IMR-90 (cell line): ENCODE data around the gene DYRK1A. TPM values are rescaled to one million over a fixed set of nuclear protein-coding genes. Genes with fewer than 3 reads are reported as not detected.

Experiments
- ATAC-seq: fragments of 200-7000 bp; cut with Tn5 transposase; 2 replicates; pipeline ENCODE4 v1.9.1; 2020; ENCODE audit warnings: low read depth, mild to moderate bottlenecking, moderate library complexity
- BruUV-seq: library from RNA; stranded (reverse); fragments of 400-500 nt; replicated peaks from 2 replicates; lab custom pipeline; 2021; lab: Mats Ljungman, UMichigan
- CTCF ChIA-PET: fragments of 300-600 bp; formaldehyde crosslinking; extraction: SDS; loops from one replicate; lab custom pipeline; 2021; ENCODE audit warnings: antibody characterized with exemption; lab: Yijun Ruan, JAX
- POLR2A ChIA-PET: fragments of 300-600 bp; sonication (Branson Sonifier 250); formaldehyde crosslinking; loops from one replicate; lab custom pipeline; 2022; ENCODE audit warnings: antibody characterized with exemption; ENCODE audit not compliant: unreplicated experiment; lab: Charles Lee
- DNase-seq: peaks from one replicate; pipeline ENCODE4 v3.0.0; 2013
- H2AFZ ChIP-seq: replicated peaks from 2 replicates; pipeline ENCODE3; 2013; ENCODE audit warnings: low read length, mild to moderate bottlenecking; ENCODE audit not compliant: poor library complexity
- H2AK5ac ChIP-seq: 2 replicates; pipeline ENCODE4 v1.6.1; 2013; ENCODE audit warnings: low read depth, low read length, inconsistent platforms
- H2AK9ac ChIP-seq: replicated peaks from 2 replicates; pipeline ENCODE3; 2013; ENCODE audit warnings: mild to moderate bottlenecking, low read depth, low read length, moderate library complexity; ENCODE audit not compliant: poor library complexity
- H2BK120ac ChIP-seq: 2 replicates; pipeline ENCODE4 v1.6.1; 2013; ENCODE audit warnings: low read depth, low read length, inconsistent platforms
- H2BK15ac ChIP-seq: 3 replicates; pipeline ENCODE4 v1.6.1; 2013; ENCODE audit warnings: low read depth, low read length, inconsistent platforms
- H2BK20ac ChIP-seq: 2 replicates; pipeline ENCODE4 v1.6.1; 2013; ENCODE audit warnings: low read depth, mild to moderate bottlenecking, inconsistent platforms, low read length, moderate library complexity
- H2BK5ac ChIP-seq: 2 replicates; pipeline ENCODE4 v1.6.1; 2013; ENCODE audit warnings: mild to moderate bottlenecking, low read depth, low read length, inconsistent platforms; ENCODE audit not compliant: poor library complexity, severe bottlenecking
- H3K14ac ChIP-seq: replicated peaks from 2 replicates; pipeline ENCODE4 v1.6.1; 2013; ENCODE audit warnings: low read depth, low read length, inconsistent platforms
- H3K18ac ChIP-seq: 2 replicates; pipeline ENCODE4 v1.6.1; 2013; ENCODE audit warnings: low read depth, low read length, control low read depth
- H3K23ac ChIP-seq: 2 replicates; pipeline ENCODE4 v1.6.1; 2013; ENCODE audit warnings: low read depth, low read length, inconsistent platforms
- H3K27ac ChIP-seq: 2 replicates; pipeline ENCODE4 v1.5.1; 2013; ENCODE audit warnings: mild to moderate bottlenecking, control low read depth, low read length; ENCODE audit not compliant: insufficient read depth
- H3K27me3 ChIP-seq: 2 replicates; pipeline ENCODE4 v1.6.1; 2013; ENCODE audit warnings: low read length; ENCODE audit not compliant: control insufficient read depth, insufficient read depth
- H3K36me3 ChIP-seq: 2 replicates; pipeline ENCODE4 v1.6.1; 2013; ENCODE audit warnings: low read length, mixed read lengths; ENCODE audit not compliant: control insufficient read depth, insufficient read depth
- H3K4ac ChIP-seq: 2 replicates; pipeline ENCODE4 v1.6.1; 2013; ENCODE audit warnings: low read depth, low read length, inconsistent platforms
- H3K4me1 ChIP-seq: 2 replicates; pipeline ENCODE4 v1.6.1; 2013; ENCODE audit warnings: low read length, mixed read lengths; ENCODE audit not compliant: control insufficient read depth, insufficient read depth
- H3K4me2 ChIP-seq: 2 replicates; pipeline ENCODE4 v1.6.1; 2013; ENCODE audit warnings: low read depth, mild to moderate bottlenecking, control low read depth, low read length, moderate library complexity
- H3K4me3 ChIP-seq: 2 replicates; pipeline ENCODE4 v1.5.1; 2013; ENCODE audit warnings: low read depth, mild to moderate bottlenecking, control low read depth, low read length, moderate library complexity; ENCODE audit not compliant: insufficient read depth
- H3K56ac ChIP-seq: 2 replicates; pipeline ENCODE4 v1.6.1; 2013; ENCODE audit warnings: low read length, inconsistent platforms; ENCODE audit not compliant: insufficient read depth; ENCODE audit errors: extremely low read depth
- H3K79me1 ChIP-seq, 2 experiments: 2 replicates each; pipeline ENCODE4 v1.6.1; 2013; ENCODE audit warnings: low read length in 2 of 2, inconsistent platforms in 1 of 2, low read depth in 1 of 2
- H3K9ac ChIP-seq: 2 replicates; pipeline ENCODE4 v1.6.1; 2013; ENCODE audit warnings: low read depth, low read length, control low read depth
- H3K9me1 ChIP-seq: 2 replicates; pipeline ENCODE4 v1.6.1; 2013; ENCODE audit warnings: low read length, inconsistent platforms; ENCODE audit not compliant: insufficient read depth
- H3K9me3 ChIP-seq: 2 replicates; pipeline ENCODE4 v1.6.1; 2013; ENCODE audit warnings: low read length; ENCODE audit not compliant: control insufficient read depth, insufficient read depth
- H4K20me1 ChIP-seq: 2 replicates; pipeline ENCODE4 v1.6.1; 2013; ENCODE audit warnings: low read length, inconsistent platforms; ENCODE audit not compliant: insufficient read depth
- H4K5ac ChIP-seq: 2 replicates; pipeline ENCODE4 v1.6.1; 2013; ENCODE audit warnings: mild to moderate bottlenecking, low read depth, low read length, control low read depth
- H4K8ac ChIP-seq, 2 experiments: 2 replicates each; pipeline ENCODE4 v1.6.1; 2013; ENCODE audit warnings: low read depth in 2 of 2, low read length in 2 of 2, control low read depth in 1 of 2, inconsistent platforms in 1 of 2
- H4K91ac ChIP-seq: 2 replicates; pipeline ENCODE4 v1.6.1; 2013; ENCODE audit warnings: low read depth, low read length, inconsistent platforms; ENCODE audit not compliant: insufficient read depth
- BHLHE40 ChIP-seq: fragments of 150-350 bp; IDR thresholded peaks from 2 replicates; pipeline ENCODE4 v1.6.1; 2016; ENCODE audit warnings: mild to moderate bottlenecking, low read depth, low read length
- MAFK ChIP-seq: IDR thresholded peaks from 2 replicates; pipeline ENCODE4 v1.6.1; 2012; ENCODE audit warnings: low read depth, low read length, improper control_type of control experiment
- MXI1 ChIP-seq: IDR thresholded peaks from 2 replicates; pipeline ENCODE4 v1.6.1; 2012; ENCODE audit warnings: low read depth, mild to moderate bottlenecking, low read length, moderate library complexity, borderline replicate concordance
- NFE2L2 ChIP-seq: fragments of 150-350 bp; IDR thresholded peaks from 2 replicates; pipeline ENCODE4 v1.6.1; 2016; ENCODE audit warnings: low read depth, mild to moderate bottlenecking, low read length
- RAD21 ChIP-seq: IDR thresholded peaks from 2 replicates; pipeline ENCODE4 v1.6.1; 2012; ENCODE audit warnings: low read length, improper control_type of control experiment
- RCOR1 ChIP-seq: IDR thresholded peaks from 2 replicates; pipeline ENCODE4 v1.6.1; 2012; ENCODE audit warnings: mild to moderate bottlenecking, low read length, improper control_type of control experiment; ENCODE audit not compliant: insufficient replicate concordance
- WGBS, 2 experiments: methylation state at CpG; one replicate each; pipeline versions ENCODE4 v1.1.5 to v1.1.7; 2013; ENCODE audit warnings: missing lambda C conversion rate in 2 of 2; ENCODE audit not compliant: insufficient read length in 1 of 2; ENCODE audit errors: extremely low coverage in 2 of 2; 5-methylcytosine and 5-hydroxymethylcytosine counted together
- dilution Hi-C: fragments of 300-500 bp; cut with HindIII; formaldehyde crosslinking; loops from one replicate; pipeline ENCODE4 v1.14.3; 2018; ENCODE audit warnings: low sequenced_read_pairs; ENCODE audit not compliant: unreplicated experiment
- in situ Hi-C: fragments of 300-500 bp; cut with MboI; formaldehyde crosslinking; loops from 3 replicates; pipeline ENCODE4 v1.14.3; 2019; ENCODE audit warnings: low sequenced_read_pairs, inconsistent platforms, mixed read lengths
- intact Hi-C: fragments of 100-400 bp; cut with micrococcal nuclease; formaldehyde crosslinking; loops from 2 replicates; pipeline ENCODE4 v1.10.0; 2022
- polyA plus RNA-seq, 3 experiments: library from polyadenylated mRNA; depleted of rRNA; stranded (reverse); fragments of >200 nt; gene quantifications; 2 replicates each; pipeline ENCODE4 v1.2.3, GENCODE V29; 2012; ENCODE audit warnings: low replicate concordance in 1 of 3
- total RNA-seq: library from RNA; depleted of rRNA; stranded (reverse); fragments of >200 nt; gene quantifications from 2 replicates; pipeline ENCODE4 v1.2.3, GENCODE V29; 2012
- TF ChIP-seq, protein P1 (sequence below): fragments of 150-350 bp; IDR thresholded peaks from 2 replicates; pipeline ENCODE4 v1.6.1; 2017; ENCODE audit warnings: mild to moderate bottlenecking, antibody characterized with exemption, low read length, low read depth

Gene DYRK1A
- total and polyA plus RNA-seq, 2 of the 4 experiments (the other 2 are of a cell fraction), result 18.6 to 50.5 TPM

GRCh38 chr21:37356706-37357105, 9.9 kb upstream of the DYRK1A start:
- no peak overlapping the region for H3K4me2 ChIP-seq
- H2BK120ac ChIP-seq, result no peak overlapping the region
- H2AK5ac ChIP-seq, result no peak overlapping the region
- no peak overlapping the region for H4K8ac ChIP-seq
- no peak overlapping the region for H2AK9ac ChIP-seq
- H3K23ac ChIP-seq, result no peak overlapping the region
- dilution Hi-C loops, result no loop called here
- H3K27ac ChIP-seq, result no peak overlapping the region
- H3K18ac ChIP-seq, result no peak overlapping the region
- WGBS, 2 experiments, result 50% methylated on average over 2 of the region's 5 CpGs; no CpG with 5 or more reads in 1 of the 2 experiments
- H2AFZ ChIP-seq, result no peak overlapping the region
- ATAC-seq, result no peak
- H3K56ac ChIP-seq, result no peak overlapping the region
- H4K20me1 ChIP-seq, result no peaks in the 10 kb centered on the region
- BruUV-seq, result no TSS peak
- no peaks in the 10 kb centered on the region for H3K36me3 ChIP-seq
- H2BK5ac ChIP-seq, result no peak overlapping the region
- H3K9ac ChIP-seq, result no peak overlapping the region
- no peak overlapping the region for H3K4me3 ChIP-seq
- ChIA-PET POLR2A (no interaction called here), CTCF (no interaction called here)
- in situ Hi-C loops, result no loop called here
- H3K14ac ChIP-seq, result no peak overlapping the region
- no peak overlapping the region for H2BK15ac ChIP-seq
- H3K4me1 ChIP-seq, result no peaks in the 10 kb centered on the region
- intact Hi-C loops, result no loop called here
- TF ChIP-seq, protein P1, sequence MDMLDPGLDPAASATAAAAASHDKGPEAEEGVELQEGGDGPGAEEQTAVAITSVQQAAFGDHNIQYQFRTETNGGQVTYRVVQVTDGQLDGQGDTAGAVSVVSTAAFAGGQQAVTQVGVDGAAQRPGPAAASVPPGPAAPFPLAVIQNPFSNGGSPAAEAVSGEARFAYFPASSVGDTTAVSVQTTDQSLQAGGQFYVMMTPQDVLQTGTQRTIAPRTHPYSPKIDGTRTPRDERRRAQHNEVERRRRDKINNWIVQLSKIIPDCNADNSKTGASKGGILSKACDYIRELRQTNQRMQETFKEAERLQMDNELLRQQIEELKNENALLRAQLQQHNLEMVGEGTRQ, result no peak
- TF ChIP-seq MXI1, result no peak
- no peak for TF ChIP-seq RCOR1
- TF ChIP-seq MAFK, result no peak
- no peak for TF ChIP-seq NFE2L2
- TF ChIP-seq RAD21, result no peak
- no peak for TF ChIP-seq BHLHE40
- H2BK20ac ChIP-seq, result no peak overlapping the region
- no peaks in the 10 kb centered on the region for H3K79me1 ChIP-seq
- H4K5ac ChIP-seq, result no peak overlapping the region
- H3K27me3 ChIP-seq, result no peaks in the 10 kb centered on the region
- no peak overlapping the region for H4K91ac ChIP-seq
- H3K4ac ChIP-seq, result no peak overlapping the region
- no peaks in the 10 kb centered on the region for H3K9me1 ChIP-seq
- DNase-seq, result no peak
- H3K9me3 ChIP-seq, result no peaks in the 10 kb centered on the region
